Nucleus accumbens (tissue), 56 donors: ENCODE data around the gene TSPEAR.
"Not testable (repeated sequence)": the region's sequence is repeated elsewhere in the genome, so short reads cannot be mapped to it uniquely, and the experiment has no call there.

Experiments used
- DNase-seq, 56 donors: peaks; one replicate each; lab custom pipeline; 2025; lab: John Stamatoyannopoulos, UW

The TSPEAR gene

GRCh38 chr21:44596068-44596725 is 115.2 kb downstream of the TSPEAR start:
- no peak for DNase-seq

DNA sequence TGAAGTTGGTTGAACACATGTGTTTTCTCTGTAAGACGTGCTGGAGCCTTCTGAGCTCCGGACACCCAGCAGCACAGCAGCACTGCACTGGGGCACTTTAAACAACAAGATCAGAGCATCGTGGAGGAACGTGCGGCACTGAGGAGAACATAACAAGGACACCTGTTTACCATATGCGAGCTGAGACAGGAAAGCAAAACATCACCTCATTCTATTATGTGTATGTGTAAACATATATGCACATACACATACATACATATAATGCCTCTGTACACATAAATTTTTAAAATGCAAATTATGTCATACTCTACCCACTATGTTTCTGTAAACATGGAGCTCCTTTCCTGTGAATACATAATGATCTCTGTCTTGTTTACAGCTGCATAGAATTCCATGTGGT is 115.8 kb downstream of the TSPEAR start:
- DNase-seq: no peak

GRCh38 chr21:44594406-44594916 is 116.9 kb downstream of the TSPEAR start:
- DNase-seq: no peak

DNA sequence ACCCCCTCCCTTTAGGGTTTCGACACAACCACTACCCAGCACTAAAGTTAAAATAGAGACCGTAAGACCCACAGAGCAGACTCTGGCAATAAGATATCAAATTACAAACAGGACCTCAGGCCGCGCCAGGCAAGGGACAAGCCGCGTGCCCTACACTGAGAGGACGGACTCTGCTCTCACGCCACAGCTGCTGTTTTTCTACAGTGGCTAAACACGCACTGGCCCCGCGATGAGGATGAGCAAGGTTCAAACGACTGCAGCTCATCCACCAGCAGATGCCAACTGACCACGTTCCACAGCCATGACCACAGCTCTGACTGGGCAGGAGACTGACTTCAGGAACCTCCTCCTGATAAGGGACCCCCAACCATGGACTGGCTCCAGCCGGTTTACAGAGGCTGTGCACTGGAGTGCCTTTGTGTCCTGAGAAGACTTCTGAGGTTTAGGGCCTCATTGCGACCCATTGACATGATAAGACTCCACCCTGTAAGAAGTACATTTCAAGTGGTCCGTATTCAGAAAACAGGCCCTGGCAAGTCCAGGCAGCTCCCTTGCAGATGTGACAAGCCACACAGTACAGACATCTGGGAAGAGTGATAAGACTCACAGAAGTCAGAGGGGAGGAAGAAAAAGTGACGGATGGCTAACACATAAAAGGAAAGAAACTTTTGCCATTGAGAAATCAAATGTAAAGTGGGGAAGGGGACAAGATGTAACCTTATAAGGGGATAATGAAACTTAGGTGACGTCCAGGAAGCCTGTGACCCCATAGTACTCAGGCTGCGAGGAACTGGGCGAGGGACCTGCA is 117.6 kb downstream of the TSPEAR start:
- DNase-seq: no peak

- DNase-seq: no peak
These were observed 118.7 kb downstream of the TSPEAR start, which contains the start of gene KRTAP10-6 for GRCh38 chr21:44592446-44593311. TSS of gene KRTAP10-6 (minus strand) at chr21:44592505. CDS start at chr21:44592484, 21 bp downstream.

- not testable (repeated sequence) for DNase-seq
These were observed 119.6 kb downstream of the TSPEAR start for GRCh38 chr21:44591801-44592130.

DNA sequence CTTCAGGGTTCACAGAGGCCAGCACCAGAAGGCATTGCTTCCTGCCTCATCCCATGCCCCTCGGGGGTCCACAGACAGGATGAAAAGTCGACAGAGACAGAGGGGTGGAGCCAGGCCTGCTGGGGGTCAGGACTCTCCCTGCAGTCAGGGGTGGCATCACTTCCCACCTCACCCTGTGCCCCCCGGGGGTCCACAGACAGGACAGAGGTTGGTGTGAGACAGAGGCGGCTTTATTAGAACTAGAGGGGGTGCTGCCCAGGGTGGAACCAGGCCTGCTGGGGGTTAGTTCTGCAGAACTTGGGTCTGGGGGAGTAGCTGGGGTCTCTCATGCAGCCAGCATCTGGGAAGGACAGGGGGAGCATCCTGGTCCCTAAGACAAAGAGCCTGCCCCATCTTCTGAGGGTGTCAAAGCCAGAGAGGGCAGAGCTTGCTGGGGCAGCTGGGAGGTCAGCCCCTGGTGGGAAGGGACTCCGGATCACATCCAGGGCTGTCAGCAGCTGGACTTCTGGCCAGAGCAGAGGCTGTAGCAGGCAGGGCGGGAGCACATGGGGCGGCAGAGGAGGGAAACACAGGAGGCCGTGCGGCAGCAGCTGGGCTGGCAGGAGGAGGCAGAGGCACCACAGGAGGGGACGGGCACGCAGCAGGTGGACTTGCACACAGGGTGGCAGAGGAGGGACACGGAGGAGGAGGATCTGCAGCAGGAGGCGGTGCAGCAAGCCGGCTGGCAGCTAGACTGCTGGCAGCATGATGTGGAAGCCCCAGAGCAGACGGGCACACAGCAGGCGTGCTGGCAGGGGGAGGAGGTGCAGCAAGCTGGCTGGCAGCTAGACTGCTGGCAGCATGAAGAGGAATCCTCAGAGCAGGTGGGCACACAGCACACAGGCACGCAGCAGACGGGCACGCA is 120.2 kb downstream of the TSPEAR start:
- DNase-seq: not testable (repeated sequence)

DNA sequence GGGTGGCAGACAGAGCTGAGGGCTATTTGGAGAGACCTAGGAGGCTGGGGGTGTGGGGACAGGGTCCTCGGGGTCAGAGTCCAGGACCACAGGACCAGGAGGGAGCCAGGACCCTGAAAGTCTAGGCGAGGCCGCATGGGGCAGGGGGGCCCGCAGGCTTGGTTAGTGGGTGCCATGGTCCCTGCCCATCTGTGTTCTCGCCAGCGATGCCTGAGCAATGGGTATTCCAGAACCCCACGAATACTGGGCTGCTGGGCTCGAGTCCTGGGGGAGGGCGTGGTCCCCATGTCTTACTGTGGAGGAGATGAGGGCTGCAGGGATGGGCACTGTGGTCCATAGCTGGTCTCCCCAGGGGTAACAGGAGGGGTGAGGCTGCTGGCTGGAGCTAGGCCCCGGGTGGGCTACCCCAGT is 121.1 kb downstream of the TSPEAR start:
- no peak for DNase-seq

DNA sequence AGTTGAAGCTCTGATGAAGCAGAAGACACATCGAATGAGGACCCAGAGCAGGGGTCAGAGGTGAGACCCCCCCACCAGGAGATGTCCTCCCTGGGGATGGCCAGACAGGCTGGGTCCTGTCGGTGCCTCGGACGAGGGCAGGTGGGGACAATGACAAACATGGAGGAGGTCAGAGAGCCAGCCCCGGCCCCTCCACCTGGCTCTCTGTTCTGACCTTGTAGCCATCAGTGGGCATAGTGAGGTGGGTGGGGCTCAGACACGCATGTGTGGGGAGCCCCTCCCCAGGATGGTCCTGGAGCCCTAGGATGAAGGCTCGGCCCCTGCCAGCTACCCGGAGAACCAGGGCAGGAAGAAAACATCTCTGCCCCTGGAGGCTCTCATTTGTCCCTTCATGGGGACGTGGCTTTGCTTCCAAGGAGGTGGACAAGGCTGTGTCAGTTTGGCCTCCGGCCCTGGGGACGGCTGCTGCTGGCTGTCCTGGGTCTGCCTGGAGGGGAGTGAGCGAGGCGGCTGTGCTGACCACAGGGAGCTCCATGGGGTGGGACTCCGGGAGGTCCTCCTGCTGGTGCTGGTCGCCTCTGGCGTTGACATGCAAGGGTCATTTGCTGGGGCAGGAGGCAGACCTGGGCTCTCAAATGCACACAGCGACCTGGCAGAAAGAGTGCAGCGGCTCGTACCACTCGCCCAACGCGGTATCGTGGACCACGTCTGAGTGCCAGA is 121.6 kb downstream of the TSPEAR start:
- no peak for DNase-seq

DNA sequence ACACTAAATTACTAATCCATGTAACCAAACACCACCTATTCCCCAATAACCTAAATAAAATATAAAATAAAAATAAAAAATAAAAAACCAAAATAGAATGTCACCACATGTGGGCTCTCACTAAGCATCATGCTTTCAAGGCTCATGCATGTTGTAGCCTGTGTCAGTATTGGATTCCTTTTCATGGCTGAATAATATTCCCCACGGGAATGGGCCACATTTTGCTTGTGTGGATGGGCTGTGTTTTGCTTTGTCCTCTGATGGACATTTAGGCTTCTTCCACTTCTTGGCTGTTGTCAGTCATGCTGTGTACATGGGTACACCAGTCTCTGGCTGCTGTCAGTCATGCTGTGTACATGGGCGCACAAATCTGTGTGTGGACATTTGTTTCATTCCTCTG is 122.3 kb downstream of the TSPEAR start:
- no peak for DNase-seq

DNA sequence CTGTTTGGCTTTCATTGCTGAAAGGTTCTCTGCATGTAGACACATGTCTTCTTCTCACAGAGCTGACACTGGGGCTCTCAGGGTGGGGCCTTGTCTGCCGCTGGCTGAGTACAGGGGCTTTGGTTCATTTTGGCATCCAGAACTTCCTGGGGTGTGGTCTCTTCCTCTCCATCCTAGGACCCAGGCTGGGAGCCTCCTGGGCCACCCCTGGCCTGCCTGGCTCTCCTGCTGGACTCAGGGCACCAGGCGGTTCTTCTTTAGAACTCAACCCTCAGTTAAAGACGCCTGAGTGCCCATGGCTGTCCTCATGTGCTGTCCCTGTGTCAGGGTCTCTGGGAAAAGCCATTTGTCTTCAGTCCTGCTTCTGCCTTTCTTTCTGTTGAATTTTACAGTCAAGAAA is 125.5 kb downstream of the TSPEAR start:
- no peak for DNase-seq

DNA sequence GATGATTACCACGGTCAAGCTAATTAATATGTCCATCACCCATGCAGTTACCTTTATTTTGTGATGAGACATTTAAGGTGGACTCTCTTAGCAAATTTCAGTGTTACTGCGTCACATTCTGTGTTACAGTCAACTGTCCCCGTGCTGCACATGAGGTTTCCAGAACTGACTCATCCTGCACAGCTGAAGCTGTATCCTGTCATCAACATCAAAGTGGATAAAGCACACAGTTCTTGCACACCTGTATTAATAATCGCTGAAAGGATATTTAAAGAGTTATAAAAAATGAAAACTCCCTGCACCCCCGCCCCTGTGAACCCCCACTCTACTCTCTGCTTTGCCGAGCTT is 127.6 kb downstream of the TSPEAR start:
- peak in 7 of 56 donors; percentile 7 to 50 (median 15) for DNase-seq

GRCh38 chr21:44583089-44583799 is 128.1 kb downstream of the TSPEAR start:
- DNase-seq: no peak

- DNase-seq: no peak
These were observed 129.3 kb downstream of the TSPEAR start for GRCh38 chr21:44582055-44582454.

GRCh38 chr21:44581158-44581557 is 130.2 kb downstream of the TSPEAR start:
- no peak for DNase-seq

GRCh38 chr21:44580231-44580821 is 131.0 kb downstream of the TSPEAR start, which contains the start of gene KRTAP10-5:
TSS of gene KRTAP10-5 (minus strand) at chr21:44580604. CDS start at chr21:44580578, 26 bp downstream.
- DNase-seq: not testable (repeated sequence)

DNA sequence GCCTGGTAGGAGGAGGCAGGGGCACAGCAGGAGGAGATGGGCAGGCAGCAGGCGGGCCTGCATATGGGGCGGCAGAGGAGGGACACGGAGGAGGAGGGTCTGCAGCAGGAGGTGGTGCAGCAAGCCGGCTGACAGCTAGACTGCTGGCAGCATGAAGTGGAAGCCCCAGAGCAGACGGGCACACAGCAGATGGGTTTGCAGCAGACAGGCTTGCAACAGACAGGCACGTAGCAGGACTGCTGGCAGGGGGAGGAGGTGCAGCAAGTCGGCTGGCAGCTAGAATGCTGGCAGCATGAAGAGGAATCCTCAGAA is 131.6 kb downstream of the TSPEAR start:
- no peak for DNase-seq
